B cell (primary cell): ENCODE data around the gene EEFSEC. TPM values are rescaled to one million over a fixed set of nuclear protein-coding genes. Genes with fewer than 3 reads are reported as not detected.
"Not testable (repeated sequence)": the region's sequence is repeated elsewhere in the genome, so short reads cannot be mapped to it uniquely, and the experiment has no call there.

Experiments
- ATAC-seq: fragments of 200-7000 bp; cut with Tn5 transposase; one replicate; pipeline ENCODE4 v1.10.0; 2021; ENCODE audit warnings: low read depth, mild to moderate bottlenecking, moderate number of reproducible peaks, moderate library complexity
- CTCF ChIA-PET: fragments of 350-600 bp; sonication (Branson Sonifier 250); formaldehyde crosslinking; loops from one replicate; lab custom pipeline; 2021; ENCODE audit warnings: antibody characterized with exemption, inconsistent platforms; lab: Charles Lee
- POLR2A ChIA-PET: fragments of 350-600 bp; sonication (Branson Sonifier 250); formaldehyde crosslinking; loops from one replicate; lab custom pipeline; 2021; ENCODE audit warnings: antibody characterized with exemption; lab: Charles Lee
- DNase-seq: peaks from one replicate; pipeline ENCODE4 v3.0.0; 2013
- H2AFZ ChIP-seq: 2 replicates; pipeline ENCODE4 v1.6.1; 2012; ENCODE audit warnings: mild to moderate bottlenecking, low read depth, low read length; ENCODE audit not compliant: insufficient read depth, poor library complexity, severe bottlenecking
- H3K27ac ChIP-seq, 2 donors: 1 replicate in 1 of 2; 2 replicates in 1 of 2; pipeline ENCODE4 v1.5.1; 2012 to 2013; ENCODE audit warnings: low read length in 2 of 2, mild to moderate bottlenecking in 2 of 2, moderate library complexity in 1 of 2
- H3K27me3 ChIP-seq, 4 experiments: fragments of 200-600 bp in 1 of 4; sonication (generic) in 1 of 4; replicated peaks in 1 of 4; 1 replicate in 2 of 4; 2 replicates in 2 of 4; pipeline versions ENCODE4 v1.6.1 to v1.7.0; 2013 to 2016; ENCODE audit warnings: low read length in 3 of 4, mild to moderate bottlenecking in 2 of 4, mixed read lengths in 1 of 4, moderate library complexity in 1 of 4; ENCODE audit not compliant: insufficient read depth in 4 of 4, control insufficient read depth in 3 of 4; ENCODE audit errors: control extremely low read depth in 1 of 4
- H3K36me3 ChIP-seq, 2 experiments: replicated peaks in 1 of 2; 1 replicate in 1 of 2; 2 replicates in 1 of 2; pipeline versions ENCODE4 v1.6.1 to v1.7.1; 2013; ENCODE audit warnings: low read length in 1 of 2; ENCODE audit not compliant: insufficient read depth in 2 of 2, control insufficient read depth in 1 of 2; ENCODE audit errors: control extremely low read depth in 1 of 2, extremely low read depth in 1 of 2
- H3K4me1 ChIP-seq, 2 donors: fragments of 200-600 bp in 1 of 2; sonication (generic) in 1 of 2; 1 replicate in 1 of 2; 2 replicates in 1 of 2; pipeline versions ENCODE4 v1.5.1 to v1.6.1; 2013 to 2017; ENCODE audit warnings: low read length in 2 of 2; ENCODE audit not compliant: control insufficient read depth in 2 of 2, insufficient read depth in 2 of 2
- H3K4me2 ChIP-seq: replicated peaks from 2 replicates; pipeline ENCODE3; 2012; ENCODE audit warnings: mild to moderate bottlenecking, low read depth, low read length; ENCODE audit not compliant: poor library complexity, severe bottlenecking
- H3K4me3 ChIP-seq, 5 experiments: fragments of 200-600 bp in 1 of 5; sonication (generic) in 1 of 5; 1 replicate in 3 of 5; 2 replicates in 2 of 5; pipeline versions ENCODE4 v1.5.1 to v1.7.0; 2011 to 2016; ENCODE audit warnings: low read length in 4 of 5, mild to moderate bottlenecking in 4 of 5, low read depth in 2 of 5, control low read depth in 1 of 5, moderate library complexity in 1 of 5; ENCODE audit not compliant: insufficient read depth in 1 of 5; ENCODE audit errors: control extremely low read depth in 1 of 5, extremely low read depth in 1 of 5
- H3K79me2 ChIP-seq: fragments of 200-600 bp; sonication (generic); one replicate; pipeline ENCODE4 v1.6.0; 2016; ENCODE audit warnings: low read length; ENCODE audit not compliant: control insufficient read depth, insufficient read depth
- H3K9ac ChIP-seq: fragments of 200-600 bp; sonication (generic); 2 replicates; pipeline ENCODE4 v1.6.1; 2017; ENCODE audit warnings: mild to moderate bottlenecking, low read length, moderate library complexity
- H3K9me3 ChIP-seq, 3 donors: one replicate each; pipeline versions ENCODE4 v1.6.1 to v1.7.1; 2013; ENCODE audit warnings: low read length in 2 of 3; ENCODE audit not compliant: control insufficient read depth in 2 of 3, insufficient read depth in 1 of 3; ENCODE audit errors: control extremely low read depth in 1 of 3
- H4K20me1 ChIP-seq: 2 replicates; pipeline ENCODE4 v1.6.0; 2012; ENCODE audit warnings: mild to moderate bottlenecking, low read length; ENCODE audit not compliant: insufficient read depth, control insufficient read depth, poor library complexity, severe bottlenecking
- H3K27ac Mint-ChIP-seq: one replicate; pipeline ENCODE4 v1.8.0; 2021; ENCODE audit warnings: mixed read lengths
- H3K27me3 Mint-ChIP-seq: one replicate; pipeline ENCODE4 v1.8.0; 2021; ENCODE audit warnings: mixed read lengths
- H3K4me1 Mint-ChIP-seq: one replicate; pipeline ENCODE4 v1.8.0; 2021; ENCODE audit warnings: mixed read lengths
- H3K4me3 Mint-ChIP-seq: one replicate; pipeline ENCODE4 v1.8.0; 2021; ENCODE audit warnings: mixed read lengths
- H3K9me3 Mint-ChIP-seq: one replicate; pipeline ENCODE4 v1.8.0; 2022; ENCODE audit warnings: mixed read lengths; ENCODE audit not compliant: insufficient read depth
- CTCF ChIP-seq: fragments of 200-600 bp; IDR thresholded peaks from one replicate; pipeline ENCODE4 v1.8.0; 2022; ENCODE audit warnings: antibody characterized with exemption, mild to moderate bottlenecking
- EZH2 ChIP-seq: IDR thresholded peaks from 2 replicates; pipeline ENCODE4 v1.6.1; 2012; ENCODE audit warnings: borderline replicate concordance, low read depth, mild to moderate bottlenecking, moderate library complexity, low read length; ENCODE audit not compliant: insufficient read depth, poor library complexity, severe bottlenecking
- WGBS: methylation state at CpG from one replicate; pipeline ENCODE4 v1.1.5; 2013; ENCODE audit warnings: missing lambda C conversion rate; ENCODE audit not compliant: insufficient coverage; 5-methylcytosine and 5-hydroxymethylcytosine counted together
- intact Hi-C: fragments of 100-400 bp; cut with micrococcal nuclease; formaldehyde crosslinking; loops from one replicate; pipeline ENCODE4 v1.10.0; 2022
- polyA plus RNA-seq: library from polyadenylated mRNA; depleted of rRNA; stranded (reverse); fragments of >200 nt; gene quantifications from 2 replicates; pipeline ENCODE4 v1.2.3, GENCODE V29; 2012
- total RNA-seq, 2 donors: library from RNA; stranded (reverse); fragments of 120-200 nt in 1 of 2; gene quantifications; 1 replicate in 1 of 2; 2 replicates in 1 of 2; pipeline versions ENCODE4 v1.2.3 to v1.2.4, GENCODE V29; 2013 to 2022

Gene EEFSEC
- total and polyA plus RNA-seq, 2 donors (not counting 1 experiment from before 2014, with no cell fraction given), result 17.9 to 18.4 TPM

- DNase-seq (peak; percentile 30), ATAC-seq (no peak)
- H3K27ac Mint-ChIP-seq, result peak overlapping the region; percentile 95
- Histone ChIP-seq H3K79me2 (peaks cover 10% of the 10 kb centered on the region), H2AFZ (peak overlapping the region; percentile 94), H4K20me1 (peaks cover 10% of the 10 kb centered on the region), H3K4me2 (peak overlapping the region; percentile 87), H3K27ac (peak overlapping the region; percentile 70 to 80), H3K9me3 (peaks cover 0 to 3% (median 2%) of the 10 kb centered on the region in 3 donors), H3K9ac (peak overlapping the region; percentile 80), H3K4me3 (peak overlapping the region; percentile 54 to 91 (median 74)), H3K4me1 (peaks cover 11 to 14% of the 10 kb centered on the region in 2 donors), H3K27me3 (no peaks in the 10 kb centered on the region), H3K36me3 (peaks cover 0 to 10% of the 10 kb centered on the region in 2 experiments)
- H3K9me3 Mint-ChIP-seq, result peaks cover 3% of the 10 kb centered on the region
- peak overlapping the region; percentile 94 for H3K4me3 Mint-ChIP-seq
- H3K27me3 Mint-ChIP-seq, result no peaks in the 10 kb centered on the region
- no peak for TF ChIP-seq CTCF
- TF ChIP-seq EZH2, result no peak
- intact Hi-C loops, result loop anchor here (2.0 kb wide), 1 partner anchor 76 kb away; no protein-coding TSS in a partner anchor
- H3K4me1 Mint-ChIP-seq, result peaks cover 24% of the 10 kb centered on the region
- ChIA-PET POLR2A (interaction anchor here (0.6 to 2.4 kb wide), 3 partner anchors 24 to 317 kb away, joined by 3 to 28 read pairs (median 6); partner anchors contain the start of gene RUVBL1), CTCF (interaction anchor here (1.1 to 2.4 kb wide), 4 partner anchors 25 to 577 kb away, joined by 3 to 18 read pairs (median 4); partner anchors contain the start of gene RUVBL1)
- WGBS, result 90% methylated on average over 8 of the region's 29 CpGs
Measured at GRCh38 chr3:128152419-128153155, 694 bp upstream of the EEFSEC start.

GRCh38 chr3:128154354-128154753 is 1.1 kb downstream of the EEFSEC start:
- ATAC-seq, H3K9me3 Mint-ChIP-seq, H3K9me3 ChIP-seq, H3K27me3 ChIP-seq, DNase-seq, H3K27me3 Mint-ChIP-seq, intact Hi-C loops: not testable (repeated sequence)
- H3K4me3 Mint-ChIP-seq, result peak overlapping the region; percentile 94
- Histone ChIP-seq H3K9ac (peak overlapping the region; percentile 80), H2AFZ (peak overlapping the region; percentile 94), H4K20me1 (peaks cover 19% of the 10 kb centered on the region), H3K4me2 (peak overlapping the region; percentile 87), H3K4me1 (peaks cover 11 to 14% of the 10 kb centered on the region in 2 donors), H3K27ac (peak overlapping the region in 1 of 2 donors; percentile 80), H3K36me3 (peaks cover 0 to 14% of the 10 kb centered on the region in 2 experiments), H3K79me2 (peaks cover 17% of the 10 kb centered on the region), H3K4me3 (peak overlapping the region; percentile 0 to 91 (median 74))
- H3K4me1 Mint-ChIP-seq, result peaks cover 24% of the 10 kb centered on the region
- 93% methylated on average over 14 of the region's 16 CpGs for WGBS
- H3K27ac Mint-ChIP-seq, result peak overlapping the region; percentile 95
- ChIA-PET POLR2A (interaction anchor here (2.4 kb wide), 1 partner anchor 31 kb away, joined by 28 read pairs; the partner anchor contains the start of gene RUVBL1), CTCF (interaction anchor here (0.6 to 2.4 kb wide), 7 partner anchors 21 to 1792 kb away, joined by 3 to 18 read pairs (median 3); partner anchors contain the start of gene RUVBL1)
